NCI-H69 (cell line): ENCODE measurements around the gene KLHDC10.
"Not testable (repeated sequence)": the region's sequence is repeated elsewhere in the genome, so short reads cannot be mapped to it uniquely, and the experiment has no call there.

Experiments
- DNase-seq: peaks from one replicate; lab custom pipeline; 2025; lab: John Stamatoyannopoulos, UW

The KLHDC10 gene

DNA sequence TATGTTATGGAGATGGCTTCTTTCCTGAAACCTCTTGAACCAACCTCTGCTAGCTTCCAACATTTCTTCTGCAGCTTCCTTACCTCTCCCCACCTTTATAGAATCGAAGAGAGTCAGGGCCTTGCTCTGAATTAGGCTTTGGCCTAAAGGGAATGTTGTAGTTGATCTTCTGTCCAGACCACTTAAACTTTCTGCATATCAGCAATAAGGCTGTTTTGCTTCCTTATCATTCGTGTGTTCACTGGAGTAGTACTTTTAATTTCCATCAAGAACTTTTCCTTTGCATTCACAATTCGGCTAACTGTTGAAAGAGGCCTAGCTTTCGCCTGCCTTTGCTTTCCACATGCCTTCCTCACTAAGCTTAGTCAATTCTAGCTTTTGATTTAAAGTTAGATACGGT is 48.0 kb downstream of the KLHDC10 start:
- DNase-seq, result no peak

DNA sequence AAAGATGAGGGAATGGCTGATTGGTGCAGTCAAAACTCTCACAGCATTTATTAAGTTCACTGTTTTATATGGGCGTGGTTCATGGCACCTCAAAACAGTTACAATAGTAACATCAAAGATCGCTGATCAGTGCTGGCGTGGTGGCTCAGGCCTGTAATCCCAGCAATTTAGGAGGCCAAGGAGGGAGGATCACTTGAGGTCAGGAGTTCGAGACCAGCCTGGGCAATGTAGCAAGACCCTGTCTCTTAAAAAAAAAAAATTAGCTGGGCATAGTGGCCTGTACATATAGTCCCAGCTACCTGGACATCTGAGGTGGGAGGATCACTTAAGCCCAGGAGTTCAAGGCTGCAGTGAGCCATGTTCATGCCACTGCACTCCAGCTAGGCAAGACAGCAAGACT is 48.5 kb downstream of the KLHDC10 start:
- no peak for DNase-seq

DNA sequence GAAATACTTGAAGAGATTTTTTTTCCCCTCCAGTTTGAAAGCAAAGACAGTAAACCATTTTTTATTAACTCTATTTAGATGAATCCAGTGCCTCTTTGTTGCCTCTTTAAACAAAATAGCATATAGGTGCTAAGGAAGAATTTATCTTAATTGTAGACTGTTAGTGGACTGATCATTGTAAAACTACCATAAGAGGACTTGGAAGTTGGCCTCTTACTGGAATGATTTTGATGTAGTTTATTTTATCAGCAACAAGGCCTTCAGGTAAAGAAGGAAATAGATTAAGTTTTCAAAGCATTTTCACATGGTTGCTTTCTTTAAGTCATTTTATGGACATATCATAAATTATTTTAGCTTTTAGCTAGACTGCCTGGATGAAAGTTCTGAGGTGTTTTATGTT is 53.2 kb downstream of the KLHDC10 start:
- DNase-seq, result no peak

DNA sequence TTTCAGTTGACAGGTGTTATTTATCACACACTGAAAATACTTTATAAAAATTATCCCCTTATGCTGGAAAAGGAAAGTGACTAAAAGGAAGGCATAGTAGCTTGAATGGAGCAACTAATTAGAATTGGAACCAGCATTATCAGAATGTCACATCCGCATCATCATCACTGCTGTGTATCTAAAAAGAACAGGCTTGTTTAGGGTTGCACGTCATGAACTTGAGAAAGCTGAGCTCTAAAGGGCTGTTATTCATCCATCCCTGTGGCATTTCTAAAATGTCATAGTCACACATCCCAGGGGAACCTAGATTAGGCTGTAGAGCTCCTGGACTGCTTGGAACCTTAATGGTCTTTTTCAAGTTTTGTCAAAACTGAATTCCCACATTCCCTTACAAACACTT is 54.4 kb downstream of the KLHDC10 start:
- DNase-seq, result no peak

- DNase-seq, result not testable (repeated sequence)
These were observed 56.5 kb downstream of the KLHDC10 start for GRCh38 chr7:130126840-130127239.

DNA sequence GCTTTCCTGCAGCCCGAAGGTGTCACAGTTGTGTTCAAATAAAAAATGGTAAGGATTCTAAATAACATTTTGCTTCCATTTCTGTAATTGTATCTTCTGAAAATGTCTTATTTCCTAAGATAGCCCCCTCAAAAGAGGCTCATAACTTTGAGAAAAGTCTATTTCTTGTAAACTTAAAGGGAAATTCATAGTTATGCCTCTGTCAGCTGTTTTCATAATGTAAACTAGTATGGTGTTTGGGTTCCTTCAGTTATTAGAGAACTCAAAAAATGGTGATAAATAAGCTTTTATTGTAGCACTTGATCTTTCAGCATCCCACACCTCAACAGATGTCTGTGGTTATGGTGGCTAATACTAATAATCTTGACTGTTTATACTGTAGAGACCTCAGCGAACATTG is 57.1 kb downstream of the KLHDC10 start:
- DNase-seq, result no peak

- no peak for DNase-seq
These were observed 57.5 kb downstream of the KLHDC10 start for GRCh38 chr7:130127821-130128317.

GRCh38 chr7:130129011-130129411 is 58.7 kb downstream of the KLHDC10 start:
- DNase-seq, result no peak

- DNase-seq, result no peak
These were observed 61.0 kb downstream of the KLHDC10 start for GRCh38 chr7:130131191-130131834.

DNA sequence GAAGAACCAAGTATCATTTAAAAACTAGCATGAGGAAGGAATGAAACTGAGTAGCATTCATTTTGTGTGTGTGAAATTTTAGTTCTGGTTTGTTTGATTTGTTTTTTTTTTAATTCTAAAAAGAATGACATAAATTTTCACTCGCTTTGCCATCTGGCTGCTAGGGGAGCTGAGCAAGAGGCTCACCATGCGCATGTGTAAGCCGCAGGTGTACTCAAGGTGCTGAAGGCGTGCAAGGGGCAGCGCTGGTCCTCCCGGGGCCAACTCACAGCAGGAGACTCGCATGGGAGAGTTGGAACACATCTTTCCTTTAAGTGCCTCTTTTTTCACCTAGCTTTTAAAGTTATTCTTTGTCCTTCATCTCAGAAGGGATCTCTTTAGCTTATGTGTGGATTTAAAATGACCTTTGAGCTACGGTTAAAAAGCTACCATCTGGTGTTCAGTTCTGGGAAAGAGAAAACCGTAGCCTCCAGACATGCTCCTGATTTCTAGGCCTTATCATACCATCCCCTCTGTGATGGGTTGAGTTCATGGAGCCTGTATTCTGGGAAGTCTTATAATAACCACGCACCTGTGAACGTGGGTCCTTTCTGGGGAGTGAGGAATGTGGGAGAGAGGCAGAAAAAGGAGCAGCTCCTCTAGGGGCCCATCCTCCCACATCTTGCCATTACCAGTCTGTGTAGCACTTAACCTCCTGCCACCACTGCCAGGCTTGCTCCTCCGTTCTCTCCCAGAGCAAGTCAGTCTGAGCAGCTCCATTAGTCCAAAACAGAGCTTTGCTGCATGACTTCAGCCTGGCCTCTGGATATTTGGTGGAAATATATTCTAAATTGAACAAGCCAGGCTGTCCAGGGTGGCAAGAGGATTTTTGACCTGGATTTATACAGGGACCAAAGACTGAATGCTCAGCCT is 61.9 kb downstream of the KLHDC10 start:
- DNase-seq, result peak; percentile 89

GRCh38 chr7:130133029-130133782 is 62.9 kb downstream of the KLHDC10 start:
- peak; percentile 48 for DNase-seq

GRCh38 chr7:130134106-130134636 is 63.8 kb downstream of the KLHDC10 start:
- peak; percentile 98 for DNase-seq

DNA sequence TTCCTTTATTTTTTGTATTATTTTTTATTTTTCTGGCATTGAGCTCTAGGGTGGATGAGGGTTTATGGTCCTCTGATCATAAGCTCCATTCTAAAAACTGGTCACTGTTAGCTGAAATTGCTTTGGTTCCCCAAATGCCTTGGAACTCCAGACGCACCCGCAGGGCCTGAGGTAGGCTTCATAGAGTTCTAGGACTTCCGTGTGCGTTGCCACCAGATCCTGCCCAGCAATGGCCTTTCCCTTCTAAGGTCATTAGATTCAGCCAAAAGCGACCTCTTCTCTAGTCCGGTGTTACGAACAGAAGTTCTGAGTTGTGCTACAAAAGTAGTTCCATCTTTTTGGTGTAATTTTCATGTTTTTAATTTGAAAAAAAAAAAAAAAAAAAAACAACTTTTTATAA is 64.4 kb downstream of the KLHDC10 start:
- no peak for DNase-seq

DNA sequence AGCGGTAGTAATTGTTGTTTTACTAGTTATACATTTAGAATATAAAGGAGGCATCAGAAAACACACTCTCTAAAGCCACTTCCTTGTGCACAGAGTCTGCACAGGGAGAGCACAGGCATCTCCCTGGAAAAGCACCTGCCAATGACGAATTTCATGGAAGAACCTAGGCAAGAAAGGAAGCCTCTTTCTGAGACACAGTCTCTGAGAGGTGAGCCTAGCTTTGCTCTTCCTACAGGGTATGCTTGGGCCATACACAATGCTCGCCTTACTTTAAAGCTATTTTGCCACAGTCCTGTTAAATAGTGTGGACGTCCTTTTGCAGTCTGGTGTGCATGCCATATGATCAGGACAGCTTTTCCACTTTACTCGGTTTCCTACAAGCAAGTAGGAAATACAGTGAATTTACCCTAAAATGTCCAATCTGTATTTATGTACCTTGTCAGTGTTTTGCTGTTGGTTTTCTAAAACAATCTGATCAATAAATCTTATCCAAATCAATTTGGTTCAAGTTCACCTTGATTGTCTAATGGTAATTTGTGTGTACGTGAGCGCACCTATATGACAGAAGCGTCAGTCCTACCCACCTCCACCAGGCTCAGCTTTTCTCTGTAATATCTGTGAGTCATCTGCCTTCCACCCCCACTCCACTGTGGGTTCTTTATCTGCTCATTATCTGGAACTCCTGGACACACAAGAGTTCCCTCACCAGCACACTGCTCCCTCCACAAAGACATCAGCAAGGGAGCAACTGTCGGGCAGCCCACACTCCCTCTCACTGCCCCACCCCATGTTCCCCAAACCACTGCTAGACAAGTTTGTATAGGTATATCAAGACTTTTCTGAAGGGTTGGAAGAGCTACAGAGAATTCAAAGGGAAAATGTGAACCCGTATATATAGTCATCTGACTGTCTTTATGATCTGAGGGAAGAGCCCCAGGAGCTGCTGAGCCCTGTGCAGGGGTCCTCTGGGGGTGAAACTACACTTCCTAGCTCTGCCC is 65.2 kb downstream of the KLHDC10 start:
- no peak for DNase-seq

GRCh38 chr7:130136579-130137167 is 66.3 kb downstream of the KLHDC10 start:
- no peak for DNase-seq

DNA sequence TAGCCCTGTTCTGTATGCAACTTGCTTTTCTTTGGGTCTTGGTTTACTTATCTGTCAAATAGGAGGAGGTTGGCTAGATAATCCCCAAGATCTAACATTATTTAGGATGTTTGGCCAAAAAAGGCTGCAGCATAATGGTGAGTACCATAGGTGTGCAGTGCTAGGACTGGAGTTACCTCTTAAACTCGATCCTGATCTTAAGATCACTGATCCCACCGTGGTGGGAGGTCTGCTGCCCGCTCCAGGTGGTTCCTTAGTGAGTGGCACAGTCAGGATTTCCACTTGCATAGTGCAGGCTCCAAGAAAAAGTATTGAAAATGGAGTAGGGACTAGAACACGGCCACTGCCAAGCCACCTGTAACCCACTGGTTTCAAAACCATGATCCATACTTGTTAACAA is 66.9 kb downstream of the KLHDC10 start:
- DNase-seq, result no peak

DNA sequence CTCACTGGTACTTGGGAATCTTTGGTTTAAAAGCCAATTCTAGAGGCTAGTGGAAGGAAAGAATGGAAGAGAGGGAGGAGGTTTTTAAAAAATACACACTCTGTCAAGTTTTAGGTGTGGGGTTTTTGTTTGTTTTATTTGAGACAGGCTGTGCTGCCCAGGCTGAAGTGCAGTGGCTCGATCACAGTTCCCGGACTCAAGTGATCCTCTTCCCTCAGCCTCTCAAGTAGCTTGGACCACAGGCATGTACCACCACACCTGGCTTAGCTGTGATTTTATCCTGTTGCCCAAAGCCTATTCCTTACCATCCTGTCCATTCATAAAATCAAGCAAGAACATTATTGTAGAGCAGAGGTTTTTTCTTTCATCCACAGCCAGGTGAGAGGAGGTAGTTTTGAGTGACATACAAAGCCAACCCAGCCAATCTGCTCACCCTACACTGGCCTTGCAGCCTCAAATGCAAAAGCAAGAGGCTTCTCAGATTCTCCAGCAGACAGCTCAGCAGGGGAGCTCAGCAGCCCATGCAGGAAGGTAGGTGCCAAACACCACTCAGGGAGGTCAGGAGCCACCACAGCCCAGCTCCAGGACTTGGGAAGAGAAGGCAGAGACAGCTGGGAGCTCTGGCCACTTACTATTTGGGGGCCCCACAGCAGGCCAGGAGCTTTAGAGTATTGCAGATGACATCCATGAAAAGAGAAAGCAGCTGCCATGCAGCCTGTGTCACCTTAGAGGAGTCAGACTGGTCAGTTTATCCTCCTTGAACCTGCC is 69.0 kb downstream of the KLHDC10 start:
- no peak for DNase-seq

- DNase-seq, result no peak
These were observed 70.3 kb downstream of the KLHDC10 start for GRCh38 chr7:130140551-130141160.

DNA sequence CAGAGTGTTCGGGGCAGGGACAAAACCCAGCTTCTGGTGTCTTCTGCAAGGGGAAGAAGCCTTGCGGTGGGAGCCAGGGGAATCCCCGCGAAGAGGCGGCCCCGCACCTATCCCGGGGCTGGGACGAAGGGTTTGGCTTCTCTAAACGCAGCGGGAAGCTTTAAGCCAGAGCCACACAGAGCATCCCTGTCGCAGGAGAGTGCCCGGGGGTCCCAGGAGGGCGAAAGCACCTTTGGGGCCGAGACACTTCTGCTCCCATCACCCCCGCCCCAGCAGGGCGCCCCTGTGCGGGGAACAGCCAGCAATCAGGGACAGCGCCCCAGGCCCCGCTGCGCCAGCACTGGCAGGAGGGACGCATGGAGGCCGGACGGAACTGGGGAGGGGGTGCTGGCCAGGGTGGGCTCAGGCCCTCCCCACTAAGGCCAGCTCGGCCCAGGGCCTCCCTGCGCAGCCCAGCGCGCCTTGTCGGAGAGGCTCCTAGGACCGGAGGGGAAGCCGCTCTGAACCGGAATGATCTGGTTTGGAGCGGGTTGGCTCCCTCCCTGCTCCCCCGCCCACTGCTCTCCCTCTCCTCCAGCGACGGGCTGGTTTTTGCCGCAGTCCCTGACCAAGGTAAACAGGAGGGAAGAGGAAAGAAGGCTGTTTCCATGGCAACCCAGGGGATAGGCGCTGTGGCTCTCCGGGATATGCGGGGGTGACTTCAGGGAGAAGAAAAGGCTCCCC is 71.0 kb downstream of the KLHDC10 start:
- DNase-seq, result no peak
